Epithelial cell of proximal tubule (primary cell): Measurements from ENCODE around the gene ZBTB7B. TPM values are rescaled to one million over a fixed set of nuclear protein-coding genes. Genes with fewer than 3 reads are reported as not detected.

Experiments
- DNase-seq: peaks from one replicate; pipeline ENCODE4 v3.0.0-alpha.2; 2011; ENCODE audit warnings: low read depth
- H3K4me3 ChIP-seq: 2 replicates; pipeline ENCODE4 v1.5.1; 2011; ENCODE audit warnings: low read depth, mild to moderate bottlenecking, low read length
- total RNA-seq: library from RNA; depleted of rRNA; stranded (reverse); fragments of >200 nt; gene quantifications from 2 replicates; pipeline ENCODE4 v1.2.3, GENCODE V29; 2015
- TF ChIP-seq, protein P1 (sequence below): conservative IDR thresholded peaks from 2 replicates; pipeline ENCODE4 v1.5.1; 2012; ENCODE audit warnings: low read depth, mild to moderate bottlenecking, low read length

Gene ZBTB7B
- total RNA-seq, 1 donor from 2014 or later: 20.4 TPM

DNA sequence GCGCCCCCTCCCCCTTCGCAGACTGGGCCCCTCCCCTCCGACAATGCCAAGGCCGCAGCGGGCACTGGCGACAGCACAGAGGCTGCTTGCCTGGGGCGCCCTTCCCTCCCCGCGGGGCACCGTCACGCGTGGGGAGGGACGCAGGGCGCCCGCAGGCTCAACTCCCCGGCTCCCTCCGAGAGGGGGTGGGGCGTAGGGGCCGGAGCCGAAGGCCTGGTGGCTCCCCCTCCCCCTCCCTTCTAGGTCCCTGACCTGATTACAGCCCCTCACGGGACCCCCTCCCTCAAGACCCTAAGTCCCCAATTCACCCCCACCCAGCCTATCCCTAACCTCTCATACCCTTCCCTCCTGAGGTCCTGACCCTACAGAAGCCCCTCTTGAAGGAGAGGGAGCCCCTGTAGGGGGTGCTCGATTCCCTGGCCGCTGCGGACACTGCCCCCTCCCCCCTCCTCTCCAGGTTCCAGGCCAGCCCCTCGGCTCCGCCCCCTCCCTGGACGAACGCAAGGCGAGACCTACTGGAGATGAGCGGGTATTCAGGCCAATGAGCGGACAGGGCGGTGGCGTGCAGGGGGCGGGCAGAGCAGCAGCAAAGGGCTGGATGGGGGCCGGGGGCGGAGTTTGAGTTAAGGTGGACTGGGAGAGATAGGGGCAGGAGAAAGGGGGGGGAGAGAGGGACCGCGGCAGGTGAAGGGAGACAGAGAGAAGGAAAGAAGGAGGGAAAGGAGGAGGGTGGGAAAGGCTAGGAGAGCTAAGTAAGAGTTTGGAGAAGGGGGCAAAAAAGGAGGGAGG, 733 bp upstream of the ZBTB7B start:
- DNase-seq: peak; percentile 80
- TF ChIP-seq, protein P1, sequence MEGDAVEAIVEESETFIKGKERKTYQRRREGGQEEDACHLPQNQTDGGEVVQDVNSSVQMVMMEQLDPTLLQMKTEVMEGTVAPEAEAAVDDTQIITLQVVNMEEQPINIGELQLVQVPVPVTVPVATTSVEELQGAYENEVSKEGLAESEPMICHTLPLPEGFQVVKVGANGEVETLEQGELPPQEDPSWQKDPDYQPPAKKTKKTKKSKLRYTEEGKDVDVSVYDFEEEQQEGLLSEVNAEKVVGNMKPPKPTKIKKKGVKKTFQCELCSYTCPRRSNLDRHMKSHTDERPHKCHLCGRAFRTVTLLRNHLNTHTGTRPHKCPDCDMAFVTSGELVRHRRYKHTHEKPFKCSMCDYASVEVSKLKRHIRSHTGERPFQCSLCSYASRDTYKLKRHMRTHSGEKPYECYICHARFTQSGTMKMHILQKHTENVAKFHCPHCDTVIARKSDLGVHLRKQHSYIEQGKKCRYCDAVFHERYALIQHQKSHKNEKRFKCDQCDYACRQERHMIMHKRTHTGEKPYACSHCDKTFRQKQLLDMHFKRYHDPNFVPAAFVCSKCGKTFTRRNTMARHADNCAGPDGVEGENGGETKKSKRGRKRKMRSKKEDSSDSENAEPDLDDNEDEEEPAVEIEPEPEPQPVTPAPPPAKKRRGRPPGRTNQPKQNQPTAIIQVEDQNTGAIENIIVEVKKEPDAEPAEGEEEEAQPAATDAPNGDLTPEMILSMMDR: peak; percentile 61
- H3K4me3 ChIP-seq: peak overlapping the region; percentile 74

DNA sequence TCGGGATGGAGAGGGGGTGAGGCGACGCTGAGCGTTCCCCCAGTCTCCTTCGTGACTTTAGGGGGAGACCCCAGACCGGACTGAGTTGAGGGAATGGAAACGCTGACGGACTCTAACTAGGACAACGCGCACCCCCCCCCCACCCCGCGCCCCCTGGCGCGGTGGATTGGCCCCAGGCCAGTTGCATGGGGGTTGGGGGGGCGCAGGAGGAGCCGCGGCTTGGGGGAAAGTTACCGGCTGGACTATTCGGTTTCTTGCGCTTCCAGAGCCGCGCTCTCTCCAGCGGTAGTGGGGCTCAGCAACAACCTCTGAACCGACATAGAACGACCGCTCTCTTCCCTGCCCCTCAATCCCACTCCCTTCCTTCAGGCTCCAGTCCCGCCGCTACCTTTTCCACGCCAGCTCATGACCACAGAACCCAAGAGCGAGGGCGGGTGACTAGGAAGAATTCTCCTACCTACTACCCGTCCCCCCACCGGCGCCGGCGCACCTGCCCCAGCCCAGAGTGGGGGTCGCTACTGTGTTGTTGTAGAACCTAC, 694 bp downstream of the ZBTB7B start:
- DNase-seq: no peak
- peak overlapping the region; percentile 85 for H3K4me3 ChIP-seq
- TF ChIP-seq, protein P1: no peak

DNA sequence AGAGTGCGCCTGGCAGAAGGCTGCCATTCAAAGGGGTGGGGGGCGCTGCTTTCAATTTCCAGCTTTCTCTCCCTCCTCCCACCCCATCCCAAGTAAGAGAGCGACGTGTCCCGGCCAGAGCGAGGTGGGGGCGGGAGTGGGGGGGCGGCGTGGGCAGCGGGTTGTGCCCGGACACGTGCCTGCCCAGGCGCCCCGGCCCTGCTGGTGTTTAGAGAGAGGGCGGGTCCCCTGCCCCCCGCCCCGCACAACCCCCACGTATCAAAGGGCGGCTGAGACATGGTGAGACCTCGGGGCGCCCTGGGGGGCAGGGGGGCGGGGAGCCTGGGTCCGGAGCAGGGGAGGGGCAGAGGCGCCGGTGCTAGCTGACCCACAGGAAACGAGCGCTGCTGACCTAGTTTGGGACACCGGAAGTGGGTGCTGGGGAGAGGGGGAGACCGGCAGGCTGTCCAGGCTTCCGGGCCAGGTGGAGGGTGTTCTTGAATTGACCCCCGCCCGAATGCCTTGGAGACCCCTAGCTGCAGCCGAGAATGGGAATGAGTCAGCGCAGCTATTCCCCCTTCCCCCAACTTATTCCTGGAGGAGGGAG, 1.3 kb downstream of the ZBTB7B start:
- no peak for DNase-seq
- TF ChIP-seq, protein P1: no peak
- peak overlapping the region; percentile 85 for H3K4me3 ChIP-seq

DNA sequence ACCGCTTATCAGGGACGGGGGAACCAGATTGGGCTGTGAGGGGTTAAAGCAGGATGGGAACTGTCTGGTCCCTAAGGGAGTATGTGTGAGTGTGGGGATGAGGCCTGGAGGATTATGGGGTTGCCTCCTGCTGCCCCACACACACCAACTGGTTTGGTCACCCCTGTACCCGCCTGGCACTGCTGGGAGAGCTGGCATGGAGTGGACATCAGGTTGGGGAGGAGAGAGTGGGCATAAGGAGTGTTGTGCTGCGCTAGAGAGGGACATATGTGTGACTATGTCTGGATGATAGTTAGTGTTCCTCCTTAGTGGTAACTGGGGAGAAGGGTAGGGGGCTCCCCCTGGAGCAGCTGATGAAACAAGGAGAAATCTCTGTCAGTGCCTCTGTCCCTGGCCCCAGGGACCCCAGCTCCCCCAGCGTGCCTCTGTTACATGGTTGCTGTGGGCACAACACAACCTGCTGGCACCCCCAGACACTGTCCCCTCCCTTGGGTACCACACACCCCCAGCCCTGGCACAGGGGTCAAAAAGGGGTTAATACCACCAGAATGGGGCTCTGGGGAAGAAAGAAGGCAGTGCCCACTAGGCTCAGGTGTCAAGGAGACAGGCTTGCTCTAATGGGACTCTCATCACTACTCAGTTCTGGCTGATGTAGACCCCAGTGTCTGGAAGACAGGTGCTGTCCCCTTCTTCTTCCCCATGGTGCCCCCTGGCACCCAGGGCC, 1.9 kb downstream of the ZBTB7B start:
- TF ChIP-seq, protein P1: no peak
- peak overlapping the region; percentile 85 for H3K4me3 ChIP-seq
- no peak for DNase-seq

DNA sequence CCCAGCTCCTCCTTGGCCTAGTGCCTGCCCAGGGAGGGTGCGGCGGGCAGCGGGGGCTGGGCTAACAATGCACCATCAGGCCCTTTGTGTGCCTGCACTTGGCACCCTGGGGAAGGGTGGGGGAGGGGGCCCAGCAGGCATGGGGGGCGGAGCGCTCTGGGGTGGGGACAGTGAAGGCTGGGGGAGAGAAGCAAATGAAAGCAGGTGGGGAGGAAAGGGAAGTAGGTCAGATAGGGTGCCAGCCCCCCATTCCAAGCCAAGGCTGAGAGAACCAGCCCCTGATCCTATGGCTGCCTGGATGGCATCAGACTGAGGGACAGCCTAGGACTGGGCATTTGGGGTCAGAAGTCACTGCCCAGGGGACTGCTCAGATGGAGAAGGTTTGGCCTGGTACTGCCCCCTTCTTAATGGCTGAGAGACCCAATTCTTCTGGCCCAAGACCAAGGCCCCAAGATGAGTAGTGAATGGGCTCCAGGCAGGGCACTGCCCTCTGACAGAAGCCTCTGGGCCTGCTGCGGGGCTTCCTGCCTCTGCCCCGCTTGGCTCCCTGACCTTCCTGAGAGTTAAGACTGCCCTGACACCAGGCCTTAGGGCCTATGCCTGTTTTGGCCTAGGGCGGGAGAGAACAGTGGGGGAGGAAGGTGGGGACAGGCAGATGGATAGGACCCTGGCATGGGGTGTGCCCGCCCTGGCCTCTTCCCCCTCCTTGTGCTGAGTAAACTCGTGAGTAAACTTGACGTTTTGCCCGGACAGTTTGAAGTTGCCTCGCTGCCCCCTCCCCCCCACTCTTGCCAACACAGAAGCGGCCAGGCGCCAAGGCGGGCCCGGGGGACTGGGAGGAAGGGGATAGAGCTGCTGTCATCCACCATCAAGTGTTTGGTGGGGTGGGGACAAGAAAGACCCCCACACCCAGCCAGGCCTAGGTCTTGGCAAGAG, 2.7 kb downstream of the ZBTB7B start:
- TF ChIP-seq, protein P1: no peak
- no peak for DNase-seq
- H3K4me3 ChIP-seq: peak overlapping the region; percentile 85

DNA sequence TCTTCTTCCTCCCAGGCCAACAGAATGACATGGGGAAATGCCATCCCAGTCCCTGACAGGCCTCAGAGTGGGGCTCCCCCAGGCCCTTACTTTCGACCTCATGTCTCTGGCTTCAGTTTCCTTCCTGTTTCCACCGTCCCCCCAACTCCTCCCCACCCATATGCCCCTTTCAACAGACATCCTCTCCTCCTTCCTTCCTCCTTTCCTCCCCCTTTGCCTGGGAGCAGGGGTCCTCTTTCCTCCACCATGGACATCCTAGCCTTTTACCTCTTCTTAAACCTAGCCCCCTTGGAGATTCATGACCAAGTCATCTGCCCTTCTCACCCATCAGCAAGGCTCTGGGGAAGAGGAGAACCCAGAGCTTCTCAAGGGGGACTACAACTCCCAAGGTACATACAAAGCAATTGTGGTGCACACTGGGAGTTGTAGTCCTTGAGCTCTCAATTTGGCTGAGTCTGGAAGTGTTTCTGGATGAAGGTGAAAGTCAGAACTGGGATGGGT, 4.0 kb downstream of the ZBTB7B start:
- TF ChIP-seq, protein P1: no peak
- DNase-seq: no peak
- no peak overlapping the region for H3K4me3 ChIP-seq
